Adrenal gland (tissue), 19 donors: Measurements from ENCODE around the gene CPVL. TPM values are rescaled to one million over a fixed set of nuclear protein-coding genes. Genes with fewer than 3 reads are reported as not detected.
A peak's percentile ranks its signal among the peaks of the same experiment; 100 is the strongest.

Experiments
- DNase-seq, 7 donors: peaks; one replicate each; pipeline ENCODE4 v3.0.0-alpha.2; 2019 to 2020
- H3K27ac ChIP-seq, 5 donors: fragments of 200-600 bp; sonication (generic) in 4 of 5; 1 replicate in 3 of 5; 2 replicates in 2 of 5; pipeline versions ENCODE4 v1.5.1 to v1.8.0; 2016 to 2020; ENCODE audit warnings: mild to moderate bottlenecking in 1 of 5
- H3K27me3 ChIP-seq: fragments of 200-600 bp; 2 replicates; pipeline ENCODE4 v1.8.0; 2021
- H3K36me3 ChIP-seq, 2 donors: fragments of 200-600 bp; replicated peaks in 1 of 2; 1 replicate in 1 of 2; 2 replicates in 1 of 2; pipeline versions ENCODE4 v1.5.1 to v1.8.0; 2018 to 2022
- H3K4me1 ChIP-seq, 2 donors: fragments of 200-600 bp; replicated peaks in 1 of 2; 1 replicate in 1 of 2; 2 replicates in 1 of 2; pipeline versions ENCODE4 v1.5.1 to v1.8.0; 2018 to 2021
- H3K4me3 ChIP-seq, 4 donors: fragments of 200-600 bp; sonication (generic) in 3 of 4; one replicate each; pipeline ENCODE4 v1.5.1; 2016 to 2018
- H3K9me3 ChIP-seq, 3 donors: fragments of 200-600 bp; sonication (generic) in 1 of 3; replicated peaks in 1 of 3; 1 replicate in 2 of 3; 2 replicates in 1 of 3; pipeline versions ENCODE4 v1.5.1 to v1.8.0; 2016 to 2021
- CTCF ChIP-seq, 6 experiments: fragments of 450-650 bp in 4 of 6; fragments of 200-600 bp in 2 of 6; sonication (generic) in 1 of 6; IDR thresholded peaks; 1 replicate in 5 of 6; 2 replicates in 1 of 6; pipeline versions ENCODE4 v1.5.1 to v1.8.0; 2016 to 2021; ENCODE audit warnings: antibody characterized with exemption in 6 of 6, mild to moderate bottlenecking in 2 of 6, moderate library complexity in 1 of 6
- POLR2A ChIP-seq, 2 donors: fragments of 450-650 bp; IDR thresholded peaks; one replicate each; pipeline ENCODE4 v1.6.1; 2017; ENCODE audit warnings: antibody characterized with exemption in 2 of 2, mild to moderate bottlenecking in 2 of 2, moderate library complexity in 1 of 2
- WGBS, 4 donors: extraction: QIAGEN DNeasy Blood & Tissue Kit in 2 of 4; methylation state at CpG; one replicate each; pipeline versions ENCODE4 v1.1.5 to v1.1.7; 2013 to 2017; 5-methylcytosine and 5-hydroxymethylcytosine counted together
- intact Hi-C, 2 donors: fragments of 100-400 bp; cut with DNase I; formaldehyde crosslinking; loops; one replicate each; pipeline versions ENCODE4 v1.14.1 to v1.15.0; 2022 to 2023
- long read RNA-seq, 10 donors: library from polyadenylated mRNA in 3 of 10; unstranded in 2 of 10; stranded (forward) in 1 of 10; transcript quantifications; one replicate each; pipeline ENCODE4 v2.0.0 and lab custom pipeline, GENCODE V29; 2021 to 2026
- polyA plus RNA-seq, 3 donors: library from polyadenylated mRNA; stranded (reverse); fragments of 200-250 nt in 2 of 3; fragments of 350-450 nt in 1 of 3; fragmentation: Illumina TruSeq in 1 of 3; extraction: RNeasy Lipid Tissue Mini Kit (QIAGEN cat#74804) in 1 of 3; gene quantifications; one replicate each; pipeline ENCODE4 v1.2.3, GENCODE V29; 2013 to 2014
- total RNA-seq, 9 donors: library from RNA; depleted of rRNA in 4 of 9; stranded (reverse); fragments of >200 nt in 4 of 9; fragments of 120-200 nt in 1 of 9; fragmentation: NEBNext Ultra II Directional in 1 of 9; extraction: Animal tissue kit (Norgen Biotek cat#: 25700) in 1 of 9; gene quantifications; one replicate each; pipeline versions ENCODE4 v1.1.0 to v1.2.4, GENCODE V29; 2013 to 2023
- donor health status: healthy with polysubstance abuse.
- donor health status: Bipolar disorder and iron deficiency.
- donor health status: DM: yes; HTN: yes; CAD: no.
- donor health status: DM: no; HTN: no; CAD: no.
- donor health status: DM: no; HTN: no; CAD: no.
- donor health status: DM: yes; HTN: yes; CAD: no.

Gene CPVL
- 10 to 100 TPM in 8 of 9 donors, 1 to 10 TPM in 1; 3.2 to 61.7 (median 36.0) TPM for total RNA-seq
- 10 to 100 TPM in 2 of 3 donors, 1 to 10 TPM in 1; 8.1 to 15.2 (median 10.3) TPM for polyA plus RNA-seq
- long read RNA-seq, donor 1, transcript CPVL-201 (13 exons, 2,091 nt): major isoform, 10 of 11 reads
- long read RNA-seq, donor 1, partial matches to known transcripts: 0 of 11 reads
- long read RNA-seq, donor 1, other reads (novel, unspliced or antisense): 0 of 11 reads
- long read RNA-seq, donor 2, transcript CPVL-201 (13 exons, 2,091 nt): major isoform, 9 of 9 reads
- long read RNA-seq, donor 2, partial matches to known transcripts: 0 of 9 reads
- long read RNA-seq, donor 2, other reads (novel, unspliced or antisense): 0 of 9 reads
- long read RNA-seq, donor 3, transcript CPVL-201 (13 exons, 2,091 nt): major isoform, 18 of 21 reads
- long read RNA-seq, donor 3, partial matches to known transcripts: 0 of 21 reads
- long read RNA-seq, donor 3, other reads (novel, unspliced or antisense): 0 of 21 reads
- long read RNA-seq, donor 4, transcript CPVL-201 (13 exons, 2,091 nt): major isoform, 26 of 33 reads
- long read RNA-seq, donor 4, partial matches to known transcripts: 4 of 33 reads
- long read RNA-seq, donor 4, other reads (novel, unspliced or antisense): 1 of 33 reads
- long read RNA-seq, donor 5, transcript CPVL-201 (13 exons, 2,091 nt): major isoform, 50 of 60 reads
- long read RNA-seq, donor 5, partial matches to known transcripts: 5 of 60 reads
- long read RNA-seq, donor 5, other reads (novel, unspliced or antisense): 4 of 60 reads
- long read RNA-seq, donor 6, transcript CPVL-201 (13 exons, 2,091 nt): major isoform, 13 of 17 reads
- long read RNA-seq, donor 6, partial matches to known transcripts: 3 of 17 reads
- long read RNA-seq, donor 6, other reads (novel, unspliced or antisense): 1 of 17 reads
- long read RNA-seq, donor 7, transcript CPVL-201 (13 exons, 2,091 nt): major isoform, 5 of 5 reads
- long read RNA-seq, donor 7, partial matches to known transcripts: 0 of 5 reads
- long read RNA-seq, donor 7, other reads (novel, unspliced or antisense): 0 of 5 reads
- long read RNA-seq, donor 8, transcript CPVL-201 (13 exons, 2,091 nt): major isoform, 11 of 13 reads
- long read RNA-seq, donor 8, partial matches to known transcripts: 0 of 13 reads
- long read RNA-seq, donor 8, other reads (novel, unspliced or antisense): 0 of 13 reads
- long read RNA-seq, donor 9, transcript CPVL-201 (13 exons, 2,091 nt): major isoform, 11 of 11 reads
- long read RNA-seq, donor 9, partial matches to known transcripts: 0 of 11 reads
- long read RNA-seq, donor 9, other reads (novel, unspliced or antisense): 0 of 11 reads
- long read RNA-seq, donor 10, transcript CPVL-201 (13 exons, 2,091 nt): major isoform, 6 of 8 reads
- long read RNA-seq, donor 10, partial matches to known transcripts: 0 of 8 reads
- long read RNA-seq, donor 10, other reads (novel, unspliced or antisense): 0 of 8 reads

- DNase-seq: peak; percentile 52 to 72 (median 63)
- H3K27ac ChIP-seq: peak within 1 kb of the TSS in 4 of 5 donors; percentile 6 to 72 (median 50)
- H3K4me3 ChIP-seq: peak within 1 kb of the TSS in 1 of 4 donors; percentile 46
- intact Hi-C loops: no loop called here
- H3K4me1 ChIP-seq: no peaks in the 10 kb centered on the region
- 1 to 2% (median 2%) methylated on average over 24 to 42 of the region's 42 CpGs for WGBS, 4 donors
- no peaks in the 10 kb centered on the region for H3K36me3 ChIP-seq
- TF ChIP-seq POLR2A (IDR thresholded peaks at IDR 0.05): peak; percentile 33 to 41
- TF ChIP-seq CTCF (IDR thresholded peaks at IDR 0.05): no peak
- peaks cover 3% of the 10 kb centered on the region for H3K27me3 ChIP-seq
- no peaks in the 10 kb centered on the region for H3K9me3 ChIP-seq
Observed at GRCh38 chr7:29146057-29146706, at the start of gene CPVL. CPVL (minus strand) TSS chr7:29146537; CDS start chr7:29121061, 25,476 bp downstream.

- intact Hi-C loops: loop anchor here (5.0 to 10.0 kb wide), 2 partner anchors 130 to 147 kb away; no protein-coding TSS in a partner anchor
- H3K9me3 ChIP-seq: no peaks in the 10 kb centered on the region
- peak; percentile 42 to 65 (median 55) for DNase-seq
- peaks cover 3 to 13% of the 10 kb centered on the region in 2 donors for H3K4me1 ChIP-seq
- 0% methylated on average over 21 to 89 of the region's 89 CpGs for WGBS, 4 donors
- no peaks in the 10 kb centered on the region for H3K36me3 ChIP-seq
- peak within 1 kb of the TSS; percentile 1 to 73 (median 26) for H3K4me3 ChIP-seq
- TF ChIP-seq POLR2A (IDR thresholded peaks at IDR 0.05) (no peak), CTCF (IDR thresholded peaks at IDR 0.05) (no peak)
- H3K27ac ChIP-seq: peak within 1 kb of the TSS in 2 of 5 donors; percentile 66 to 85
- H3K27me3 ChIP-seq: no peaks in the 10 kb centered on the region
Observed at GRCh38 chr7:29194594-29195427, 48.5 kb upstream of the CPVL start, which contains the start of gene CHN2. CHN2 (plus strand) TSS chr7:29194775.

- Histone ChIP-seq H3K27me3 (no peaks in the 10 kb centered on the region), H3K4me1 (peaks cover 3 to 13% of the 10 kb centered on the region in 2 donors), H3K27ac (peak overlapping the region in 2 of 5 donors; percentile 66 to 85), H3K4me3 (peak overlapping the region in 3 of 4 donors; percentile 16 to 73 (median 36)), H3K36me3 (no peaks in the 10 kb centered on the region), H3K9me3 (no peaks in the 10 kb centered on the region)
- no peak for TF ChIP-seq CTCF (IDR thresholded peaks at IDR 0.05)
- no peak for TF ChIP-seq POLR2A (IDR thresholded peaks at IDR 0.05)
- peak in 5 of 7 donors; percentile 17 to 24 (median 22) for DNase-seq
- 2 to 3% (median 2%) methylated on average over 12 to 40 of the region's 40 CpGs for WGBS, 4 donors
- intact Hi-C loops: loop anchor here (5.0 to 10.0 kb wide), 2 partner anchors 131 to 148 kb away; no protein-coding TSS in a partner anchor
Observed at GRCh38 chr7:29194206-29194593, 47.9 kb upstream of the CPVL start.
